Hematopoietic multipotent progenitor cell treated with erythropoietin and hydrocortisone succinate and interleukin-3 and kit ligand, for 8 days (in vitro differentiated cells): ENCODE measurements around the gene SPATA32.
A peak's percentile ranks its signal among the peaks of the same experiment; 100 is the strongest.

Source experiments
- DNase-seq: peaks from one replicate; pipeline ENCODE4 v3.0.0-alpha.2; 2015

The SPATA32 gene

DNA sequence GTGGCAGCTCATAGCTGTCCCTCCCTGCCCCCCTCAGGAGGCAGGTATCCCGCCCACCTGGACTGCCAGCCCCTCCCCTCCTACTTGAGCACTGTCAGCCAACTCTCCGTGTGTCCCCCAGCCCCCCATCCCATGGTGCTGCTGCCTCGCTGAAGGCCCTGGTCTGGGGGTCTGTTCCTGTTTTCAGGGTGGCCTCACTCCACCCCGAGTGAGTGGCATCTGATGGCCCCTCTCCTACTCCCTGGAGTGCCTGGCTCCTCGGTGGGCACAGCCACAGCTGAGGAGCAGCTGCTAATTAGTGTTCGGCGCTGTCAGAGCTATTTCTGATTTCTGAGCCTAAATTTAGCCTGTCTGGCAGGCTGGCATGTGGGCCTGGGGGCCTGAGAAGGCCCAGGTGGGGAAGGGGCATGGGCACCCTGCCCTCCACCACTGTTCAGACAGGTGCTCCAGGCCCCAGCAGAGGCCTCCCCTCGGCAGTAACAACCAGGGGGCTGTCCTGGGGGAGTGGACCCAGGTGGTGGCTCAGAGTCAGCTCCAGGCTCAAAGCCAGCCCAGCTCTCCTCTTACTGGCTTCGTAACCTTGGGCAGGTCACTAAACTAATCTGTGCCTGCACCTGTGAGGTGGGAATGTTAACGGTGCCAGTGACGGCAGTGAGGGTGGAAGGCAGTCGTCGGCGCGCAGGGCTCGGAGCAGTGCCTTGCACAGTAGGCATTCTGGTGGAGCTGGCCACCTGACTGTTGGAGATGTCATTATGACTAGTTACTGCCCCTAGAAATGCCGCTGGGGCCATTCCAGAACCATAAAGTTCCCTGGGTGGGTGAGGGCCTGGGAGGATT is 33.8 kb downstream of the SPATA32 start:
- DNase-seq, result no peak

DNA sequence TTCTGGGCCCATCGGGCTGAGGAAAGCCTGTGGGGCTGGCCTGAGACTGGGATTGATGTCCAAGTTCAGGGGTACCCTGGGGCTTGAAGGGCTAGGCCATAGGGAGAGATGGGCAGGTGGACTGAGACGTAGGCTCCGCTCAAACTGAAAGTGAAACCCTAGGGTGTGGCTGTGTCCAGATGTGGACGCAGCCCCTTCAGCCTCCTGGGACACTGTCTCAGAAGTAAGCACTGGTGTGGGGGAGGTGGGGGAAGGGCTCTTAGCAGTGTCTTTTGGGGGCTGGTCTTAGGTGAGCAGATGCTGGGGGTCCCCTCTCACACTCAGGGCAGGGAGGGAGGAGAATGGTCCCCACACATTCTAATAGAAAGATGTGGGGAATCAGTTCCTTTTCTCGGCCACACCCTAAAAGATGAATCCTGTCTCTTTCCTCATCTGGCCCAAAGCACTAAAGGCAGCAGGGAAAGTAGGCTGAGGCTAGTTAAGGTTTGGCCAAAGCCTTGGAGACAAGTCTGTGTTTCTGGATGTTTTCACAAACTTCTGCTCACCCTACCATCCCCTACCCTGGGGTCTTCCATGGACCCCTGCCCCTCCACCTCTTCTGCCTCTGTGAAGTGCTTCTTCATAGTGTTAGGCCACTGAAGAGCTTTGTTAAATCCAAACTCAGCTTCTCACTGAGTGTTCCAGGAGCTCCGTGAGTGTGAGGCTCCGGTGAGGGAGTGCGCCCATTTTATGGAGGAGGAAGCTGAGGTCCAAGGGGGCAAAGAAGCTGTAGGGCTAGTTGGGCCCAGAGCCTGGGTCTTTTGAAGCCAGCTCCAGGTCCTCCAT is 34.6 kb downstream of the SPATA32 start:
- no peak for DNase-seq

DNA sequence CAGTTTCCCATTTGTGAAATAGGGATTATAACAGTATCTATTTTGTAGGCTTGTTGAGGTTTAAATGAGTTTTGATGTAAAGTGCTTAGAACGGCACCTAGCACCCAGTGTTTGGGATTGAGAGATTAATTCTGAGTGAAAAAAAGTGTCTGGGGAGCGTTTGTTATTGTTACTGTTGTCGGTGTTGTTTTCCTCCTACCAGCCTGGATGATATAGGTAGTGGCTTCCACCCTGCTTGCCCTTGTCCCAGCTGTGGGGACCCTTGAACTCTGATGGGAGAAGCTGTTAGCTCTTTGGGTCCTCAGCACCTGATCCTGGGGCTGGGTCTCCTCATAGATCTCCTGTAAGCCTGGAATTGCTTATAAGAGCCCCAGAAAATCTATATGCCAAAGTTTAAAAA is 35.3 kb downstream of the SPATA32 start:
- DNase-seq, result no peak

DNA sequence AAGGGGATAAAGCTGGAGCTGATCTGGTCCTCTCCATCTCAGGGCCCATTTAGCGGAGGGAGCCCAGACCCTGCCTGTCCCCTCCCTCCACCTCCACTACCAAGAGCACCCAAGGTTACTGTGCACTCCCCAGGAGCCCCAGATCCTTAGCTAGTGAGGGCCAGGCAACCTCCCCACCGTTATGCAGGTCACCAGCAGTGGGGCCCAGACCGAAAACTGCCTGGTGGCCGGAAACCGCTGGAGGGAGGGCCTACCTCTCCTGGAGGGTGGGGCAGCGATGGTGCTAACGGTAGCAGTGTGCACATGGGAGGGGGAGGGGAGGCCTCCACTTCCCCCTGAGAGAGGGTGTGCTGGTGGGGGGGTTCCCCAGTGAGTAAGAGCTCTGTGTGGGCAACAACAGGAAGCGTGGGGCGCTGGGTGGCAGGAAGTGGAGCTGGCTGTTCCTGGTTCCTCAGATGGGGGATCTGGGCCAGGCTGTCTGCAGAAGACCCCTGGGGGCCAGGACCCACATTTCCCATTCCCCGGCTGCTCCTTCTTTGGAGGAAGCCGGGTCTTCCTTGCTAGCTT is 35.8 kb downstream of the SPATA32 start:
- DNase-seq, result peak; percentile 89

DNA sequence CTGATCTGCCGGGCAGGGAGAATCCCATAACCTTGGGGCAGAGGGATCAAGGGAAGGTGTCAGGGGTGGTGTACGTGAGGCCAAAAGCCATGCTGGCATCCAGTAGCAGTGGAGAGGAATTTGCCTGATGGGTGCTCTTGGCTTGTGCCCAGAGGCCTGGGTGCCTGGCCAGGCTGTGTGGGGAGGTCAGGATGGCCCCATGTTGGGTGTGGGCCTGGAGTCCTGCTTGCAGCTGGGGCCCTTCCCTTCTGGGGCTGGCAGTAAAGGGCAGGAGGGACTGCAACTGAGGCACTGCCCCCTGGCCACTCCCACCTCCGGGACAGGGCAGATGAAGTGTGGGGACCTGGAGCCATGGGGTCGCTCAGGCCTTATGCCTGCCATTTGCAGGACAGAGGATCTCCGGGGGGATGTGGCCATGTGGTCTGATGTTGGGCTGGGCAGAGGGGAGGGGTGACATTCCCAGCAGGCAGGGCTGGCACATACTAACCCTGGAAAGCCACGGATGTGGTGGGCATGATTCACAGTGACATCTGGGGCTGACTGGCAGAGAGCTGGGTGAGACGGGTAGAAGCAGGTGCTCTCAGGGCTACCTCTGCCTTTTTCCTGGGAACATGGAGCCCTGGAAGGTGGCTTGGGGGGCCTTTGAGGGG is 36.7 kb downstream of the SPATA32 start:
- peak; percentile 50 for DNase-seq

DNA sequence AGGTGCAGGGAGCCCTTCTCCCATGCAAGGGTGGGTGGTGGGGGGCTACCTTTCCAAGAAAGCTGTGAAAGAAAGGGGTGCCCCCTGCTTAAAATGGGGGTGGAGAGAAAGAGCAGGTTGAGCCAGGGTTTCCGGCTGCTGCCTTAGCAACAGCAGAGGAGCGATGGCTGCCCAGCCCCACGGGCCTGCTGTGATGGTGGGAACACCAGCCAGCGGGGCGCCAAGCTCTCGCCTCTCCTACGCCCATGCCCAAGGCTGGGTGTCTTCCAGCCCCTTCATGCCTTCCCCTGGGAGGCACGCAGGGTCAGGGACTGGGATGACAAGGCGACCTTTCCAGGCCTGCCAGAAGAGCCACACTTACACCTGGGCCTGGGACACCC is 37.2 kb downstream of the SPATA32 start:
- DNase-seq, result no peak

DNA sequence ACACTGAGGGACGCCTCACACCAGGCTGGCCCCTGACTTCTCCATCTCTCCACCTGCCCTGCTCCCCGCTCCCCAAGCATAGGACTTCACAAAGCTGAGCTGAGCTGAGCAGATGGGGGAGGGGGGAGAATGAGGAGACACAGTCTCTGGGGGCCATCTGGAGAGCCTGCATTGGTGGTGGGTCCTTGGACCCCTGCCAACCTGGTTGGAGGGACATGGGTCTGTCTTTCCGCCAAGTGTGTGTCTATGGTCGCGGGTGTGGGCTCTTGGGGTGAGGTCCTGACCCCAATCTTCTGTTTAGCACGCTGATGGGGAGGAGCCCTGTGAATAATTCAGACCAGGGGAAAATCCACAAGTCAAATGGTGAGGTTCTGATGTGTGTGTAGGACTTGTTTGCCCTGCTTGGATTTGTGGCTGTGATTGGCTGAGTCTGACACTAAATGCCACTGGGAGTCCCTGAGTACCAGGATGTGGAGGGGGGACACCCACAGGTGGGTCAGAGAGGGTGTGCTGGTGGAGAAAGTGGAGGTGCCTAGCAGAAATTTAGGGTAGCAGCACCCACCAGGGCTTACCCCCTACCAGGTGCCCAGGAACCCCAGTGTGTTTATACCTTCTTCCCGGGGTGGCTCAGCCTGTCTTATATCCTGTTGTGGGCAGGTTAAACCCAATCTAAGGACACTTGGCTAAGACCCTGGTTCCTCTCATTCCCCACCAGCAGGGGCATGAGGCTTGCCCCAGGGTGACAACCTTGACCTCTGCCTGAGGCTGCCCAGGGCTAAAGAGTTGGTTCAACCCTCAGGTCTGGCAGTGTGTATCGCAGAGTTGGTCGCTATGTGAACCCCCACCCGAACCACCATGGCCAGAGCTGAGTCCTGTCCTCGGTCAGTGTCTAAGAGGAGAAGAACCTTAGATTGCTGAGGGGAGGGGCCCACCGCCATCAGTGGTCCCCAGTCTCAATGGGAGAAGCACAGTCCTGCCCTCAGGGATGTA is 38.1 kb downstream of the SPATA32 start:
- no peak for DNase-seq

DNA sequence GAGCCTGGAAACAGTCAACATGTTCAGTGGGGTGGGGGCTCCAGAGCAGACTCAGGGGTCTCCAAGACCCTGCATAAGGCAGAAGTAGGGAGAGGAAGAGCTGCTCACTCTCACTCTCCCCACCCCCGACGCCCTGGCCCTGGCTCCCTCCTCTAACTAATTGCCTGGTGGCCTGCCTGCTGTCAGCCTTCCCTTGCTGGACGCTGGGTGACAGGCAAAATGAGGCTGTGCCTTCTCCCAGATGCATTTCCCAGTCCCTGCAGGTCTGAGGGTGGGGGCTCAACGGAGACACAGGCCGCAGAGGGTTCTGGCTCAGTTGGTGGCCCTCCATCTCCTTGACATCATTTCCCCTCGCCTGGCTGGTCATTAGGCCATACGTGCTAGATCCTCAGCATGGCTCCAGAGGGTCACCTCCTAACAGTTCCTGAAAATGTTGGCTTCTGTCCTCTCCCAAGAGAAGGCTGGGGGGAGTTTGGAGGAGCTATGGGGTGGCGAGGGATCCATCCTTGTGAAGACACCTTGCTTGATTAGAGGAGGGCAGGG is 38.8 kb downstream of the SPATA32 start:
- DNase-seq, result no peak

DNA sequence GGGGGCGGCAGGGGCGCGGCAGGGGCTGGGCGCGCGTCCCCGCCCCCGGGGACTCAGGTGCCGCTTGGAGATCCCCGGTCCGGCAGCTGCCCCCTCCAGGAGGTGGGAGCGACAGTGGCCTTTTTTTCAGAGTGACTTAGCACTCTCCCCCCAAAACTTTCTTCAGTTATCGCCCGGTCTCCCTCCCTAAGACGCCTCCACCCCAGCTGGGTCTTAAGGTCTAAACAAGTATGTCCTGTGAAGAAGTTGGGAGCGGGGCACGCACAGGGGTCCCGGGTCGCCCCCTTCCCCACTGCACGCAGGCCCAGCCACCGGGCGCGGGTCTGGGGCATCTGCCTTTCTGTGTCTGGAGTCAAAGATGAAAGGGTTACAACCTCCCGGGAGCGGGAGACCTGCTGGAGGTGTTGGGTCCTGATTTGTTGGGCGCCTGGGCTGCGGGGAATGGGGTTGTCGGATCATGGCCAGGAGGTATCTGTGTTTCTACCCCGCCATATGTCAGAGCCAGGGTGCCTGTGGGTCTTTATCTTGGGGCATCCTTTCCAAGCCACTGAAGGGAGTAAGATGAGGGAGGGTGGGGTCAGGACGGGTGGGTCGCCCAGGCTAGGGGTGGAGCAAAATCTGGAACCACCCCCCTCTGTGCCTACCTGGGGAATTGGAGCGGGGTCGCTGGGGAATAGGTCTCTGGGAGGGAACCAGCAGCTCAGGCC is 39.5 kb downstream of the SPATA32 start:
- DNase-seq, result peak; percentile 74

DNA sequence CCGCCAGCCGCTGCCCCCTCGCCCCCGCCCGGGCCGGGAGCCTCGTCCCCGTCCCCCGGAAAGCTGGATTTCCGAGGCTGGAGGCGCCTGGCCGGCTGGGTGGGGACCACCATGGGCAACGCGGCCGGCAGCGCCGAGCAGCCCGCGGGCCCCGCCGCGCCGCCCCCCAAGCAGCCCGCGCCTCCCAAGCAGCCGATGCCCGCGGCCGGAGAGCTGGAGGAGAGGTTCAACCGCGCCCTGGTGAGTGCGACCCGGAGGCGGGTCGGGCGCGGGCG is 39.9 kb downstream of the SPATA32 start:
- no peak for DNase-seq

DNA sequence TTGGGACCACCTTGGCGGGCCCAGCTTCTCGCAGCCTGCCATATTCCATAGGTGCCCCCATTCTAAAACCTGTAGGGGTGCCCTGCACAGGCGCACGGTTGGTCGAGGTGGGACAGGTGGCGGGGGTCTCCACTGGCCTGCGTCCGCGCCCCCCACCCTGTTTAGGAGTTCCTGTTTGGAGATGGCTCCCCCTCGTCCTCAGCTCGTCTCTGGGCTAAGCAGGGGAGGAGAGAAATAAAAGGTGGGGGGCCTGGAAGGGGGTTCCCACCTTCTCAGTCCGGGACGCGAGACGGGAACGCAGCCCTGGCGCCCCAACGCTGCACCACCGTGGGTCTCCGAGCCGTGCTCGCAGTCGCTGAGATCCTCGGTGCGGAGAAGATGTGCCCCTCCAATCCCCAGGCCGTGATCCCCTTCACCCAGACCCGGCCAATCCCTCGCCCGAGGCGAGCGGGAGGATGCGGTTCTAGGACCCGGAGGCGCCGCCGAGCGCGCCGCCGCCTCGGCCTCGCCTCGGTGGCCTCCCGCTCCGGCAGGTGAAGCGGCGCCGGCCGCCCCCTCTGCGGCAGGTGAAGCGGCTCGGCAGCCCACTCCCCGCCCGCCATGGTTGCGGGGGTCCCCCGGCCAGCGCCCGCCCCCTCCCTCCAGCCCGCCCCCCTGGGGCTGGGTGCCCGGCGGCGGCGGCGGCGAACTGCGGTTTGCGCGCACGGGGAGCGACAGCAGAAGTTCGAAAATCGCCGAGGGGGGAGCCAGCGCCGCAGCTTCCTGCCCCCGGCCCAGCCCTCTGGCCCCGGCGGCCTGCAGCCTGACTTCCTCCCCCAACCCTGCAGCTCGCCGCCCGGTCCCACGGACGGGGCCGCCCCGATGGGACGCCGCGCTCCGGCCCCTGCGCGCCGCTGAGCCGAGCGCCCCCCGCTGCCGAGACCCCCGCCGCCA is 40.5 kb downstream of the SPATA32 start, which contains the start of gene FMNL1:
Gene FMNL1 (plus strand): TSS at position 805 of the 933 bp plus-strand sequence. CDS start 240 bp downstream, outside the sequence.
- DNase-seq, result no peak

DNA sequence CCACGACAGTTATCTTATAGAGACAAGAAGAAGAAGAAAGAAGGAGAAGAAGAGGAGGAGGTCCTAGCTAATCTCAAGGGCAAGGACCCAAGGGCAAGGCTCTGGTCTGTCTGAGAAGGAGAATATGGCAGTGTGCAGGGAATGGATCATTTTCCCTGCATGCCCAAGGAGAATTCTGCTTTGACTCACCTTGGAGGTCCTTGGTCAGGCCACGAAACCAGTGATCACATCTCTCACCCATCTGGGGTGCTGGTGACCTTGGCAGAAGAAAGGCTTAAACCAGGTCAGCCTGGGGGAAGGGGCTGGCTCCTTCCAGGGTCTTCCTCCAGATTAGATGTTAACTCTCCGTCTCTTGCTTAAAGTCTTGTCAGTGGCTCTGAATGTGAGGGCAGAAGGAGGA is 41.8 kb downstream of the SPATA32 start:
- no peak for DNase-seq

DNA sequence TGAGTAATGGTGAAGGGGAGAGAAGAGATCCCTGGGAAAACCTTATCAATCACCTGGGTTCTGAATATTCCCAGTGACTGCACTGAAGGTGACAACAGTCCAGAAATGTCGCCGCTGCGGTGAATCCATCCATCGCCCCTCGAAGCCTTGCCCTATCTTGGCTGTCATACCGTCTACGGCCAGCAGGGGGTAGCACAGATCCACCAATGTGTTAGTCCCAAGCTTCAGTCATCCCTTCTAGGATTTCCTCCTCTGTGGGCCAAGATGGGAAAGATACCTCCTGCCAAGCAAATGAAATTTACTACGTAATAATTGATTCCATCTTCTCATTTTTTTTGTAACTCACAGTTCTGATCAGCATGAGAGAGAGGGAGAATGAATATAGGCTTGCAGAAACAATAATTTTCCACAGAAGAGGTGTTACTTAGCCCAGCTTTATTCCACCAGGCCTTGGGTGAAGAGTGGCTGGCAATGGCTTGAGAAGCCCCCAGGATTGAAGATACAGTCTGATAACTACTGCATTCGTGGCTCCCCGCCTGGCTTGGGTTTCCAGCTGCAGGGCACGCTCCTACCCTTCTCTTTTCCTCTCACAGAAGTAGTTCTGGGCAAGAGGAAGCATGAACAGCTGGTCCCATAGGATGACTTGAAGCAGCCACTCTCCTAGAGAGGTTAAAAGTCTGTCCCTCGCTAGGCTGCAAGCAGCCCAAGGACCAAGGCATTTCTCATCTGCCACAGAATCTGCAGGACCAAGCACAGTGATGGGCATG is 42.8 kb downstream of the SPATA32 start:
- peak; percentile 84 for DNase-seq
